Mesothelial cell of epicardium (in vitro differentiated cells): ENCODE measurements around the gene R3HDM2. TPM values are rescaled to one million over a fixed set of nuclear protein-coding genes. Genes with fewer than 3 reads are reported as not detected.
"Not testable (repeated sequence)": the region's sequence is repeated elsewhere in the genome, so short reads cannot be mapped to it uniquely, and the experiment has no call there.

Source experiments
- DNase-seq, 2 experiments: peaks; one replicate each; pipeline ENCODE4 v3.0.0; 2021; ENCODE audit warnings: low spot score in 2 of 2; ENCODE audit not compliant: unreplicated experiment in 2 of 2
- H3K27ac Mint-ChIP-seq: 2 replicates; pipeline ENCODE4 v1.8.0; 2021; ENCODE audit warnings: mixed read lengths
- H3K27me3 Mint-ChIP-seq: 2 replicates; pipeline ENCODE4 v1.8.0; 2021; ENCODE audit warnings: low read depth, mixed read lengths
- H3K36me3 Mint-ChIP-seq: 2 replicates; pipeline ENCODE4 v1.8.0; 2021; ENCODE audit warnings: mixed read lengths
- H3K4me1 Mint-ChIP-seq: 2 replicates; pipeline ENCODE4 v1.8.0; 2021; ENCODE audit warnings: mixed read lengths
- H3K4me3 Mint-ChIP-seq: 2 replicates; pipeline ENCODE4 v1.8.0; 2021; ENCODE audit warnings: mild to moderate bottlenecking, moderate library complexity, mixed read lengths
- H3K9me3 Mint-ChIP-seq: 2 replicates; pipeline ENCODE4 v1.8.0; 2021; ENCODE audit warnings: mixed read lengths
- total RNA-seq: library from RNA; stranded (reverse); gene quantifications from 3 replicates; pipeline ENCODE4 v1.2.1, GENCODE V29; 2021
- TF ChIP-seq, protein P1 (sequence below): fragments of 200-600 bp; sonication (generic); IDR thresholded peaks from one replicate; pipeline ENCODE4 v1.5.0; 2021; ENCODE audit warnings: antibody characterized with exemption; ENCODE audit not compliant: unreplicated experiment

The R3HDM2 gene
- total RNA-seq, 1 donor from 2014 or later: 111 TPM

GRCh38 chr12:57419495-57419894 is 11.3 kb downstream of the R3HDM2 start:
- DNase-seq: no peak
- Mint-ChIP-seq H3K4me1 (peaks cover 5% of the 10 kb centered on the region), H3K4me3 (no peak overlapping the region), H3K36me3 (peaks cover 17% of the 10 kb centered on the region), H3K9me3 (no peaks in the 10 kb centered on the region), H3K27me3 (no peaks in the 10 kb centered on the region), H3K27ac (no peak overlapping the region)
- TF ChIP-seq, protein P1, sequence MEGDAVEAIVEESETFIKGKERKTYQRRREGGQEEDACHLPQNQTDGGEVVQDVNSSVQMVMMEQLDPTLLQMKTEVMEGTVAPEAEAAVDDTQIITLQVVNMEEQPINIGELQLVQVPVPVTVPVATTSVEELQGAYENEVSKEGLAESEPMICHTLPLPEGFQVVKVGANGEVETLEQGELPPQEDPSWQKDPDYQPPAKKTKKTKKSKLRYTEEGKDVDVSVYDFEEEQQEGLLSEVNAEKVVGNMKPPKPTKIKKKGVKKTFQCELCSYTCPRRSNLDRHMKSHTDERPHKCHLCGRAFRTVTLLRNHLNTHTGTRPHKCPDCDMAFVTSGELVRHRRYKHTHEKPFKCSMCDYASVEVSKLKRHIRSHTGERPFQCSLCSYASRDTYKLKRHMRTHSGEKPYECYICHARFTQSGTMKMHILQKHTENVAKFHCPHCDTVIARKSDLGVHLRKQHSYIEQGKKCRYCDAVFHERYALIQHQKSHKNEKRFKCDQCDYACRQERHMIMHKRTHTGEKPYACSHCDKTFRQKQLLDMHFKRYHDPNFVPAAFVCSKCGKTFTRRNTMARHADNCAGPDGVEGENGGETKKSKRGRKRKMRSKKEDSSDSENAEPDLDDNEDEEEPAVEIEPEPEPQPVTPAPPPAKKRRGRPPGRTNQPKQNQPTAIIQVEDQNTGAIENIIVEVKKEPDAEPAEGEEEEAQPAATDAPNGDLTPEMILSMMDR: no peak

- TF ChIP-seq, protein P1: no peak
- Mint-ChIP-seq H3K27me3 (no peaks in the 10 kb centered on the region), H3K4me1 (peaks cover 5% of the 10 kb centered on the region), H3K4me3 (no peak overlapping the region), H3K36me3 (peaks cover 15% of the 10 kb centered on the region), H3K9me3 (no peaks in the 10 kb centered on the region), H3K27ac (no peak overlapping the region)
- DNase-seq: no peak
Measured at GRCh38 chr12:57418255-57418654, 12.6 kb downstream of the R3HDM2 start.

DNA sequence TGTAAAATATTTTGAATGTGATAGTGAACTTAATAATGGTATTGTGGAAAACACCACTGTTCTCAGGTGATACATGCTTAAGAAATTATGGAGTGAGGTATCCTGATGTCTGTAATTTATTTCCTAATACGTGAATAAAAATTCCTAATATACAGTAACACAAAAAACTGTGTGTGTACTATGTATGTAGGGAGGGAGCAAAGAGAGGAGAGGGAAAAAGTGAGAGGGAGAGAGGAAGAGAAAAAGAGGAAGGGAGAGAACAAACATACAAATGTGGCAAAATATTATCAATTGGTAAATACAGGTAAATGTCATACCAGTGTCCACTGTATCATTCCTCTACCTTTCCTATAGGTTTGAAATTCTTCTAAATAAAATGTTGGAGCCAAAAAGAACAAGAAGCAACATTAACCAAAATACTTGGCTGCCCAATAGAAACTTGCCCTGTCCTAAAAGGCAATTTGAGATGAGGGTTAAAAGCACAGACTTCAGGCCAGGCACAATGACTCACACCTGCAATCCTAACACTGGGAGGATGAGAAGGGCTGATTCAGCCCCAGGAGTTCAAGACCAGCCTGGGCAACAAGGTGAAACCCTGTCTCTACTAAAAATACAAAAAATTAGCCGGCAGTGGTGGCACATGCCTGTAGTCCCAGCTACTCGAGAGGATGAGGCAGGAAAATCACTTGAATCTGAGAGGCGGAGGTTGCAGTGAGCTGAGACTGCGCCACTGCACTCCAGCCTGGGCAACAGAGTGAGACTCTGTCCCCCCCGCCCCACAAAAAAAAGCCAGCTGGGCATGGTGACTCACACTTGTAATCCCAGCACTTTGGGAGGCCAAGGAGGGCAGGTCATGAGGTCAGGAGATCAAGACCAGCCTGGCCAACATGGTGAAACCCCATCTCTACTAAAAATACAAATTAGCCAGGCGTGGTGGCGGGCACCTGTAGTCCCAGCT is 14.5 kb downstream of the R3HDM2 start:
- TF ChIP-seq, protein P1: no peak
- Mint-ChIP-seq H3K36me3 (peaks cover 4% of the 10 kb centered on the region), H3K4me3 (no peak overlapping the region), H3K27me3 (no peaks in the 10 kb centered on the region), H3K27ac (peak overlapping the region; percentile 31), H3K4me1 (peaks cover 5% of the 10 kb centered on the region), H3K9me3 (no peaks in the 10 kb centered on the region)
- DNase-seq: no peak

DNA sequence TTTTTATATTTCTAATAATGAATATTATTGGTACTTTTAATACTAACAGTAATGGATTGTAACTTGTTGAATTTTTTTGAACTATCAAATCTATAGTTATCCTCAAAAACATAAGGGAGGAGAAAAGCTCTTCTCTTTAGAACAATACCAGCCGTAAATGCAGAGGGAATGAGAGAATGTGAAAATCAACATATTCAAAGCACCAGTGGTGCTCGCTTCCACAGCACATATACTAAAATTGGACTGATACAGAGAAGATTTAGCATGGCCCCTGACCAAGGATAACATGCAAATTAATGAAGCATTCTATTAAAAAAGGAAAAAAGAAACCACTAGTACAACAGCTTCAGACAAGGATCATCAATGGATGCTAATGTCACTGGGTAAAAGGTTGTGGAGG is 15.8 kb downstream of the R3HDM2 start:
- TF ChIP-seq, protein P1: no peak
- Mint-ChIP-seq H3K36me3 (peaks cover 4% of the 10 kb centered on the region), H3K4me1 (peaks cover 5% of the 10 kb centered on the region), H3K4me3 (no peak overlapping the region), H3K9me3 (no peaks in the 10 kb centered on the region), H3K27ac (no peak overlapping the region), H3K27me3 (no peaks in the 10 kb centered on the region)
- no peak for DNase-seq

DNA sequence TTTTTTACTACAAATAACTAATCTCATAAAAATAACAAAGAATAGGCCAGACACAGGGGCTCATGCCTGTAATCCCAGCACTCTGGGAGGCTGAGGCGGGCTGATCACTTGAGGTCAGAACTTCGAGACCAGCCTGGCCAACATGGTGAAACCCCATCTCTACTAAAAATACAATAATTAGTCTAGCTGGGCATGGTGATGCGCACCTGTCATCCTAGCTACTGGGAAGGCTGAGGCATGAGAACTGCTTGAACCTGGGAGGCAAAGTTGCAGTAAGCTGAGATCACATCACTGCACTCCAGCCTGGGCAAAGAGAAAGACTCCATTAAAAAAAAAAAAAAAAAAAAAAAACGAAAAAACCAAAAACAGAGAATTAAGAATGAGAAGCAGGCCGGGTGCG is 16.7 kb downstream of the R3HDM2 start:
- not testable (repeated sequence) for H3K27ac Mint-ChIP-seq, DNase-seq, H3K9me3 Mint-ChIP-seq, H3K27me3 Mint-ChIP-seq, H3K4me1 Mint-ChIP-seq, H3K4me3 Mint-ChIP-seq, H3K36me3 Mint-ChIP-seq

GRCh38 chr12:57410534-57410933 is 20.3 kb downstream of the R3HDM2 start:
- H3K4me1 Mint-ChIP-seq: peaks cover 4% of the 10 kb centered on the region
- no peak overlapping the region for H3K4me3 Mint-ChIP-seq
- no peaks in the 10 kb centered on the region for H3K9me3 Mint-ChIP-seq
- H3K36me3 Mint-ChIP-seq: peaks cover 3% of the 10 kb centered on the region
- H3K27me3 Mint-ChIP-seq: no peaks in the 10 kb centered on the region
- DNase-seq: no peak
- no peak overlapping the region for H3K27ac Mint-ChIP-seq
- TF ChIP-seq, protein P1: no peak
